ENCODE results near the gene CSF1.

- TF ChIP-seq, protein P1, sequence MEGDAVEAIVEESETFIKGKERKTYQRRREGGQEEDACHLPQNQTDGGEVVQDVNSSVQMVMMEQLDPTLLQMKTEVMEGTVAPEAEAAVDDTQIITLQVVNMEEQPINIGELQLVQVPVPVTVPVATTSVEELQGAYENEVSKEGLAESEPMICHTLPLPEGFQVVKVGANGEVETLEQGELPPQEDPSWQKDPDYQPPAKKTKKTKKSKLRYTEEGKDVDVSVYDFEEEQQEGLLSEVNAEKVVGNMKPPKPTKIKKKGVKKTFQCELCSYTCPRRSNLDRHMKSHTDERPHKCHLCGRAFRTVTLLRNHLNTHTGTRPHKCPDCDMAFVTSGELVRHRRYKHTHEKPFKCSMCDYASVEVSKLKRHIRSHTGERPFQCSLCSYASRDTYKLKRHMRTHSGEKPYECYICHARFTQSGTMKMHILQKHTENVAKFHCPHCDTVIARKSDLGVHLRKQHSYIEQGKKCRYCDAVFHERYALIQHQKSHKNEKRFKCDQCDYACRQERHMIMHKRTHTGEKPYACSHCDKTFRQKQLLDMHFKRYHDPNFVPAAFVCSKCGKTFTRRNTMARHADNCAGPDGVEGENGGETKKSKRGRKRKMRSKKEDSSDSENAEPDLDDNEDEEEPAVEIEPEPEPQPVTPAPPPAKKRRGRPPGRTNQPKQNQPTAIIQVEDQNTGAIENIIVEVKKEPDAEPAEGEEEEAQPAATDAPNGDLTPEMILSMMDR (IDR thresholded peaks at IDR 0.05 in 2 of 3, conservative IDR thresholded peaks at IDR 0.05 in 1 of 3; ENCODE audit: borderline replicate concordance in 1 of 3, insufficient read depth in 1 of 3, low read depth in 2 of 3, low read length in 2 of 3), result no peak
- no peak for TF ChIP-seq POLR2AphosphoS5 (IDR thresholded peaks at IDR 0.05; ENCODE audit: low read depth, low read length)
- no peak for TF ChIP-seq ATF3 (IDR thresholded peaks at IDR 0.05)
- TF ChIP-seq SIN3A (IDR thresholded peaks at IDR 0.05; ENCODE audit: low read depth), result no peak
- TF ChIP-seq JUND (IDR thresholded peaks at IDR 0.05), result no peak
- no peak for TF ChIP-seq EZH2 (IDR thresholded peaks at IDR 0.05)
- TF ChIP-seq POLR2A (IDR thresholded peaks at IDR 0.05; ENCODE audit: borderline replicate concordance, extremely low read depth, insufficient read depth, insufficient read length), result no peak
- TF ChIP-seq EGR1 (IDR thresholded peaks at IDR 0.05; ENCODE audit: low read depth), result no peak
- no peak for TF ChIP-seq RAD21 (IDR thresholded peaks at IDR 0.05; ENCODE audit: low read depth)
- TF ChIP-seq SP1 (IDR thresholded peaks at IDR 0.05; ENCODE audit: low read depth), result no peak
- no peak for TF ChIP-seq REST (IDR thresholded peaks at IDR 0.05; ENCODE audit: low read depth)
- no peak for TF ChIP-seq YY1 (IDR thresholded peaks at IDR 0.05; ENCODE audit: extremely low read depth, insufficient replicate concordance, low read depth, low read length)
- no peak for TF ChIP-seq MAX (IDR thresholded peaks at IDR 0.05)
These were observed 14.0 kb upstream of the CSF1 start for GRCh38 chr1:109896681-109897080.
